AG08395 (cell line): Measurements from ENCODE around the gene PBX4.
A peak's percentile ranks its signal among the peaks of the same experiment; 100 is the strongest.
"Not testable (repeated sequence)": the region's sequence is repeated elsewhere in the genome, so short reads cannot be mapped to it uniquely, and the experiment has no call there.

ENCODE experiments used
- DNase-seq: peaks from one replicate; pipeline ENCODE4 v3.0.0; 2012; ENCODE audit warnings: mixed read lengths, low spot score

The PBX4 gene

DNA sequence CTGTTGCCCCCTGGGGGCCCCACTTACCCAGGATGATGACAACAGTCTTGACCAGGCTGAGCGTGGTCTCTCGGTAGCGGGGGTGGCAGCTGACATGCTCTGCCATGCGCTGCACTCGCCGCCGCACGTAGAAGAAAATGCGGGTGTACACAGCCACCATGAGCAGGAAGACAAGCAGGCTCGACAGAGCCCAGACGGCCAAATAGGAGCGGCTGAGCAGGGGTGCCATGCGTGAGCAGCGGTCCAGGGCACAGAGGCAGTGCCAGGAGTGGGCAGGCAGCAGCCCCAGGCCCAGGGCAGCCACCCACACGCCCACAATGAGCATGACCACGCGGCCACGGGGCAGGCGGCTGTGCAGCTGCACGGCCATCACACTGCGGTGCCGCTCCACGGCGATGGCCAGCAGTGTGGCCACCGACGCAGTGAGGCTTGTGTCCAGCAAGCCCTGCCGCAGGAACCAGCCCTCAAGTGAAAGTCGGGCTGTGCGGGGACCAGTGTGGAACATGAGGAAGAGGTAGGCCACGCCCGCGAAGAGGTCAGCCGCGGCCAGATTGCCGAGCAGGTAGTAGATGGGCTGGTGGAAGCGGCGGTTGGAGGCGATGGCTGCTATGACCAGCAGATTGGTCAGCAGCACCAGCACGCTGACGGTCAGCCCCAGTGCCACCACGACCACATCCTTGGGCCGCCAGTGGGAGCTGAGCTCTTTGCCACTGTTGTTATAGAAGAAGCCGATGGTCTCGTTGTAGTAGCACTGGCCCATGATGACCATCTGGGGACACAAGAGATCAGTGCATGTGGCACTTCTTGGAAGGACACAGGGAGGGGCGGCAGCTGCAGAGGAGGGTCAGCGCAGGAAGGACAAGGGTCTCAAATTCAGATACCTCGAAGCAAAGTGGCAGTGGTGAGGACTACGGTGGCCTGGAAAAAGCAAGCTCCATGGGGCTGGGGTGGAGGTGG, 8.3 kb upstream of the PBX4 start:
- no peak for DNase-seq

DNA sequence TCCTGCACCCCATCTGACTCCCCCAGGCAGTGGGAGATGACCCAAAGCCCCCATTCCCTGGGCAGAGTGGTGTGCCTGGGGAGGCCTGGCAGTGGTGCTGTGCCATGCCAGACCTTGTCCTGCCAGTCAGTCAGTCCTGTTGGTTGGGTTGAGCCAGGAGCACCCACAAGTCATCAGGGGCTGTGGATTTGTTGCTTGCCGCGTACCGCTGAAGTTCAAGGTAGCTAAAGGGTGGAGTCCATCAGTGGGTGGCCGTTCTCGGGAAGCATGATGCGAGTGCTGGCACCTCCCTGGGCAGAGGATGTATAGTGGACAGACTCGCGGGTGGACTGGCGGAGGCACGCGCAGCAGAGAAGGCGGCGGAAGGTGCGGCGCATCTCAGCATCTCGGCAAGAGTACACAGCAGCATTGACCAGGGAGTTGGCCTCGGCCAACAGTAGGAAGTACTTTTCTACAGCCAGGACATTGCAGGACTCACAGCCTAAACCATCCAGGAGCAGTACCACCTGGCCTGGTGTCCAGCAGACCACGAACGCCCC, 5.6 kb upstream of the PBX4 start:
- no peak for DNase-seq

GRCh38 chr19:19623383-19623782, 4.9 kb upstream of the PBX4 start:
- DNase-seq: no peak

- DNase-seq: no peak
These were observed 1.3 kb upstream of the PBX4 start for GRCh38 chr19:19619849-19620210.

DNA sequence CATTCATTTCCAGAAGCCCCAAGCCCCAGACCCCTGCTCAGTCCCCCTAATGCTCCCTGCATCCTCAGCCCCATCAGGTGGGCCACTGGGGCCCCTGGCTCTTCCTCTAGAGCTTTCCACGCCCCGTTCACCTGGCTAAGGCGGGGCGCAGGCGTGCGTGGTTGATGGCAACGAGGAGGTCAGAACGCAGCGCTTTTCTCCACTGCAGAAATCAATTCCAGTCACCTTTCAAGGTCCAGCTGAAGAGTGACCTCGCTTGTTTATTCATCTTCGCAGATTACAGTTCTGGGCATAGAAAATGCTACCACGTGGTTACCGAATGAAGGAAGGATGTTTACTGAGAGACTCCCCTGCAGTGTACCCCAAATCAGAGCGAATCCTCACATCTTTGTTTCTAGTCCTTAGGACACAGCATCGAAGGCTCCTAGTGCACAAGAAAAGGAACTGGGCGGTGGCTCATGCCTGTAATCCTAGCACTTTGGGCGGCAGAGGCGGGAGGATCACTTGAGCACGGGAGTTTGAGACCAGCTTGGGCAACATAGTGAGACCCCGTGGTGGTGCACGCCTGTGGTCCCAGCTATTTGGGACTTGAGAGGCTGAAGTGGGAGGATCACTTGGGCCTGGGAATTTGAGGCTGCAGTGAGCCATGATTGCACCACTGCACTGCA, 828 bp upstream of the PBX4 start:
- DNase-seq: no peak

DNA sequence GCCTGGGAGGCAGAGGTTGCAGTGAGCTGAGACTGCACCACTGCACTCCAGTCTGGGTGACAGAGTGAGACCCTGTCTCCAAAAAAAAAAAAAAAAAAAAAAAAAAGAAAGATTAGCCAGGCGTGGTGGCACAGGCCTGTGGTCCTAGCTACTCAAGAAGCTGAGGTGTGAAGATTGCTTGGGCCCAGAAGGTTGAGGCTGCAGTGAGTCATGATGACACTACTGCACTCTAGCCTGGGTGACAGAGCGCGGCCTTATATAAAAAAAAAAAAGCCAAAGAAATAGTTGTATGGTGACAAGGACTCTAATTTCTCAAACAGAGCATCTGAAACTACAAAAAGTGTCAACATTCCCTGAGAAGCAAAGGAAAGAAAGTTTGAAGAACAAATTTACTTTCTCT, 3.4 kb downstream of the PBX4 start:
- no peak for DNase-seq

DNA sequence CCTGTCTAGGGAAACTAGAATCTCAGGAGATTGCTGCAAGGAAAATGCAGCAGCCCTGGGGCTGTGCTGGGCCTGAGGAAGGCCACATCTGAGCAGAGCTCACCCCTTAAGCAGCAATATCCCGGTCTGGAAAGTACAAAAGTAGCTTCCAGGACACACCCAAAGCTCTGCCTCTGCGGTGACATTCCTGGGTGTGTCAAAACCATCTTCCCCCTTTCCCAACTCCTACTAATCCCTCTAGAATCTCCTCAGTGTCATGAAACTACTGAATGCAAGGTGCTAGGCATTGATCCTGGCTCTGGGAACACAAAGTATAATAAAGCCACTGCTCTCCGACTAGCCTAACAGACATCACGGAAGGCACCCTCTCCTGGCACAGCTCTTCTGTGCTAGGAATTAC, 5.0 kb downstream of the PBX4 start:
- peak; percentile 80 for DNase-seq

DNA sequence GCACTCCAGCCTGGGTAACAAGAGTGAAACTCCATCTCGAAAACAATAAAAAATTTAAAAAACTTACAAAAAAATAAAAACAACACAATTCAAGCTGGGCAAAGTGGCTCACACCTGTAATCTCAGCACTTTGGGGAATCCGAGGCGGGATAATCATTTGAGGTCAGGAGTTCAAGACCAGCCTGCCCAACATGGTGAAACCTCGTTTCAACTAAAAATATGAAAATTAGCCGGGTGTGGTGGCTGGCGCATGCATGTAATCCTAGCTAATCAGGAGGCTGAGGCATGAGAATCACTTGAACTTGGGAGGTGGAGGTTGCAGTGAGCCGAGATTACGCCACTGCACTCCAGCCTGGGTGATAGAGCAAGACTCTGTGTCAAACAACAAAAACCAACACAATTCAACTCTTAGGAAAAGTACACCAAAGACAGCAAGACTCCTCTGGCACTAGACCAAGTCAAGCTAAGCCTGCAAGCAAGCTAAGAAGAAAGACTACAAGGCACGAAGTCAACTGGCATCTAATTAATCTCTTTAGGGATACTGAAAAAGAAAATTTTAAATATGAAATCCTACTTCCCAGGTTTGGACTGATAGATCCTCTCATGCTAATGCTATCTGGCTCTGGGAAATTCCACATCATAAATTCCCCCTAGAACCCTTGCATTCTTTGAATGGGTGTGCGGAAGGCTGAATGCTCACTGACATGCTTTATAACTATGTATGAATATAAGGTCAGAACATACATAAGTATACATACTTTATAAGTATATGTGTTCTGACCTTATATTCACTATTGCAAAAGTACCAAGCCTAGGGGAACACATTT, 7.9 kb downstream of the PBX4 start:
- no peak for DNase-seq

DNA sequence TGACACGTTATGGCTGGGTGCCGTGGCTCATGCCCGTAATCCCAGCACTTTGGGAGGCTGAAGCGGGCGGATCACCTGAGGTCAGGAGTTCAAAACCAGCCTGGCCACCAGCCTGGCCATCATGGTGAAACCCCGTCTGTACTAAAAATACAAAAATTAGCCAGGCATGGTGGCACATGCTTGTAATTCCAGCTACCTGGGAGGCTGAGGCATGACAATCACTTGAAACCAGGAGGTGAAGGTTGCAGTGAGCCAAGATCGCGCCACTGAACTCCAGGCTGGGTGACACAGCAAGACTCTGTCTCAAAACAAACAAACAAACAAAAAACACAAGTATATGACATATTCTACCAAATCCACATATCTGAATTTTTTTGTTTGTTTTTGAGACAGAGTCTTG, 11.8 kb downstream of the PBX4 start:
- not testable (repeated sequence) for DNase-seq

DNA sequence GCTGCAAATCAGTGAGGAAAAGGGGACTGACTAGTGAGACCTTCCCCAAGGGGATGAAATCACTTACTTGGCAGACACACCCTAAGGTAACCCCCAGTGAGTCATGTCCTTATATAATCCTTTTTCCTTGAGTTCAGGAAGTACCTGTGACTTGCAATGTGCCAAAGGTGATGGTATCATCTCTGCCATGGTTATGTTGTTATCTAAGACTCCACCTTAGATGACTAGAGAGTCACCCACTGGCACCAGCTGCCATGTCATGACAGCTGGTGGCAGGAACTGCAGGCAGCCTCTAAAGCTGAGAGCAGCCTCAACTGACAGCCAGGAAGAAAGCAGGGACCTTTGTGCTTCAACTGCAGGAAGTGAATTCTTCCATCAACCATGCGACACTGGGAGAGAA, 12.5 kb downstream of the PBX4 start:
- no peak for DNase-seq

DNA sequence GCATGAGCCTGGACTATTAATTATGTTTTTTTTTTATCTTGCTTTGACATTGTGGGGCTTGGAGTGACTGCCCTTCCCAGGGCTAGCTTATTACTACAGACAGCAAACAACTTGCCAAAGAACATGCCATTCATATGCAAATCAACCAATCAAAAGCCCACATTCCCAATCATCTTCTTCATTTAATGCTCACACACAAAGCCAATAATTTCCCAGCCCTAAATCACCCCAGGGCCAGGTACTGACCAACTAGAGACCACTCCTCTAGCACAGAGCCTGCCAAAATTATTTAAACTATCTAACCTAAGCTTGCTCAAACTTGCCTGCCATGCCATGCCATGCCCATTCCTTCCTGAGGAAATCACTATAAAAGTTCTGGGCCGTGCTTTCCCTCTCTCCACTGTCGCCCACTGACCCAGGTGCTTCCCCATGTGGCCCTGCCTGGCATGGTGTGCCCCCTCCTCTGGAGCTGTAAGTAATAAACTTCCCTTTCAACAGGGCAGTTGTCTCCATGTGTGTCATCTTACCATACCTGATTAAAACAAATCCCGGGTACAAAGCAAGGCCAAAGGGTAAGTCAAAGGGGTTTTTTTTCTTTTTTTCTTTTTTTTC, 15.7 kb downstream of the PBX4 start:
- DNase-seq: no peak

DNA sequence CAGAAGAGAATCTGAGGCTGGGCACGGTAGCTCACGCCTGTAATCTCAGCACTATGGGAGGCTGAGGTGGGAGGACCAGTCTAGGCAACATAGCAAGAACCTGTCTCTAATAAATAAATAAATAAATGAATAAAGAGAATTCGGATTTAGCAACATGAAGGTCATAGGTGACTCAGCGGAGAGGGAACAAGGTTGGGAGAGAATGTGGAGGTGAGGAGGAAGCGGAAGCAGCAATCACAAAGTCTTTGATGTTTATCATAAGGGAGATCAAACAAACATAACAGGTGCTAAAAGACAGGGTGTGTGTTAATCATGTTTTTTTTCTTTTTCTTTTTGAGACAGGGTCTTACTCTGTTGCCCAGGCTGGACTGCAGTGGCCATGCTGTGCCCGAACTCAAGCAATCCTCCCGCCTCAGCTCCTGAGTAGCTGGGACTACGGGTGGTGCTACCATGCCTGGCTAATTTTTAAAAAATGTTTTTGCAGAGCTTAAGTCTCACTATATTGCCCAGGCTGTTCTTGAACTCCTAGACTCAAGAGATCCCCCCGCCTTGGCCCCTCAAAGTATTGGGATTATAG, 16.3 kb downstream of the PBX4 start:
- no peak for DNase-seq

DNA sequence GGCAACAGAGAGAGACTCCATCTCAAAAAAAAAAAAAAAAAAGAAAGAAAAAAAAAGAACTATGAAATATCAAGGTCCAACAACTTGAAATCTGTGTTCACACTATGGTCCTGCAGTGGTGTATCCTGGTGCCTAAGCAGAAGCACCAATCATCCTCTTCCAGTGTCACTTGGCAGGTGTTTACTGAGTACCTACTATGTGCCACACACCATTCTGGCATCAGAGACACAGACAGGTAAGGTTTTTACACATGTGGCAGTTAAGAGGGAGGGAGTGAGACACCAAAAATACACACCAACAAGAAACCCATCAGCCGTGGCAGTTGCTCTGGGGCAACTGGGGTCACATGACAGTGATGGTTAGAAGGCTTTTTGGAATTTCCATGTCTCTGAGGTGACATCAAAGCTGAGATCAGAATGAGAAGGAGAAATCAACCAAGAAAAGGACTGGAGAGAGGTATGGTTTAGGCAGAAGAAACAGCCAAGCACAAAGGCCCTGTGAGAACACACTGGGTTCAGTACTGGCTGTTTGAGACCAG, 17.6 kb downstream of the PBX4 start:
- DNase-seq: no peak

DNA sequence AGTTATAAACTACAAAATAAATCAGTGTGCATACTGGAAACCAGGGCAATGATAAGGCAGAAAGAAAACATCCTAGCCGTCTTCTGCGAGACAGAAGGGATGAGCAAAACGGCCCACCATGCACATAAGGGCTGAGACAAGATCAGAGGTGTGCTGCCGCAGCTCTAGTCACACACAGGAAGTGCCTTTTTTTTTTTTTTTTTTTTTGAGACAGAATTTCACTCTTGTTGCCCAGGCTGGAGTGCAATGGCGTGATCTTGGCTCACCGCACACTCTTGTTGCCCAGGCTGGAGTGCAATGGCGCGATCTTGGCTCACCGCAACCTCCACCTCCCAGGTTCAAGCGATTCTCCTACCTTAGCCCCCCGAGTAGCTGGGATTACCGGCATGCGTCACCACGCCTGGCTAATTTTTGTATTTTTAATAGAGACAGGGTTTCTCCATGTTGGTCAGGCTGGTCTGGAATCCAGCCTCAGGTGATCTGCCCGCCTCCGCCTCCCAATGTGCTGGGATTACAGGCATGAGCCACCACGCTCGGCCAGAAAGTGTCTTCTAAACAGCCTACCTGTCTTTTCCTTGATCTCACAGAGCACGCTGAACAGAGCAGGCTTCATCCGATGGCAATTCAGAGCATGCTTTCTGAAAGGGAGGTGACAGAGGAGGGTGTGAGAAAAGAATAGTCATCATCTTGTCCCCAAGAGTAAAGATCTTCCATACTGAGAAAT, 19.6 kb downstream of the PBX4 start:
- DNase-seq: not testable (repeated sequence)

DNA sequence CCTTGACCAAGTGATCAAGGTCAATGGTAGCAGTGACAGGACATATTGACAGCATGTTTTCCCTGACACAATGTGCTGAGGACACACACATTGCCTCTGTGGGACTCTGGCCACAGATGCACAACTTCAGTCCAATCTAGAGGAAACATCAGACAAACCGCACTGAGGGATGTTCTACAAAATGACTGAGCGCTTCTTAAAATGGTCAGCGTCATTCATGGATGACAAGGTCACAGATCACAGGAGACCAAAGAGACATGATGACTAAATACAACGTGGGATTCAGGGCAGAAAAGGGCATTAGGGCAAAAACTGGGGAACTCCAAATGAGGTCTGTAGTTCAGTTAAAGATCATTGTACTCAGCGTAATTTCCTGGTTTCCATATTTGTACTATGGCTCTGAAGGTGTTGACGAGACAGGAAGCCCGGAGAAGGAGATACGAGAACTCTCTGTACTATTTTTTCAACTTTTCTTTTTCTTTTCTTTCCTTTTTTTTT, 20.6 kb downstream of the PBX4 start:
- DNase-seq: no peak

- peak; percentile 36 for DNase-seq
These were observed 23.3 kb downstream of the PBX4 start for GRCh38 chr19:19595171-19595701.

DNA sequence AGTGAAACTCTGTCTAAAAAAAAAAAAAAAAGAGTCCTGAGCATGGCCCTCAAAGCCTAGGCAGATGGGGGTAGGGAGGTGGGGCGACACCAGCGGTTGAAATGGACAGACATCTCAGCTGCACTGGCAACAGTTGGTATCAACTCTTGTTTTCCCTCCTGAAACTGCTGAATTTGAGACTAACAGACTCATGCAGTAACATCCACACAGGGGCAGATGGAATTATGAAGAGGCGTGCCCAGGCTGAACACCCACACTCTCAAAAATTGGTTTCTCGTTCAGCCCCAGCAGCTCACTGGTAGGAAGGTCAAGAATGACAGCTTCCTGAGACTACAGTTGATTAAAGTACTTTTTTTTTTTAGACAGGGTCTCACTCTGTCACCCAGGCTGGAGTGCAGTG, 24.1 kb downstream of the PBX4 start:
- no peak for DNase-seq

DNA sequence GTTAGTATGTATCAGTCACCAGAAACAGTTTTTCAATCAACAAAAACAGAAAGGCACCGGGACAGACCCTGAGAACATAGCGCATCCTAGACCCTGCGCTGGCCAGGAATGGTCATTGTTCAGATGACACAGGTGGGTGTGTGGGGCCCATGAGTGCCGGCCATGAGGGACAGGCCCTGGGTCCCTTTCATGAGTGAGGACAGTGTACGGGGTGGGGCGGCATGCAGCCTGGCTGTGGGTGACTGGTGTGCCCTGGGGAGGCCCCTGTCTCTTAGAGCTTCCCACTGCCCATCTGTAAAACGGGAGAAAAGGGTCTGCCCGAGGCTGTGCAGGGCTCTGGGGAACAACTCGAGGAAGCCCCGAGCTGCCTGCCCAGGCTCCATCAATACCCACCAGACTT, 25.8 kb downstream of the PBX4 start:
- no peak for DNase-seq

DNA sequence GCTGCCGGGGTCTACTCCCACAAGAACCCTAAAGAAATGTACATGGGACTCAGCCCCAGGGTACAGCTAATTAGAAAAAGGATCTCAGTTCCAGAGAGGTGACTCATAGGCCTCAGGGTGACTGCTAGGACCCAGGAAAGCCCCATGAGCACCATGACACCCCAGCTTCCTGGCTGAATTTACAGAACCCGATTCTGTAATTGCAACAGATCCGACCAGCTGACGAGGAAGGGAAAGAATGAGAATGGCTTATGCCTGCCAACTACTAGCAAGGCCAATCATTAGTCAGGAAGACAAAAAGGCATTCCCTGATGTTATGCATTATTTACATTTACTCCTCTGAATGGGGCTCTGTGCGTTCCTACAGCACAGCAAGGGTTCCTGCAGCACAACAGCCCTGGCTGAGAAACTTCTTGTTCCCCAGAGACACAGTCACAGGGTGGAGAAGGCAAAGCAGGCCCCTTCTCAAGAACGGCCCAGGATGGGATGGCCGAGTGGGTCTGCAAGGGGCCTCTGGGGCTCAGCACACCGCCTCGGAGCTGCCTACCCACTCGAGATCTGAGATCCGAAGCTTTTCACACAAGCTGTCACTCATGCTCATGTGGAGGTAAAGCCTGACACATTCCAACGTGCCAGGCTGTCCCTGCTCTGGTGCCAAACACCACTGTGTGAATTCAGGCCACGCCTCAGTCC, 27.2 kb downstream of the PBX4 start:
- peak; percentile 98 for DNase-seq

DNA sequence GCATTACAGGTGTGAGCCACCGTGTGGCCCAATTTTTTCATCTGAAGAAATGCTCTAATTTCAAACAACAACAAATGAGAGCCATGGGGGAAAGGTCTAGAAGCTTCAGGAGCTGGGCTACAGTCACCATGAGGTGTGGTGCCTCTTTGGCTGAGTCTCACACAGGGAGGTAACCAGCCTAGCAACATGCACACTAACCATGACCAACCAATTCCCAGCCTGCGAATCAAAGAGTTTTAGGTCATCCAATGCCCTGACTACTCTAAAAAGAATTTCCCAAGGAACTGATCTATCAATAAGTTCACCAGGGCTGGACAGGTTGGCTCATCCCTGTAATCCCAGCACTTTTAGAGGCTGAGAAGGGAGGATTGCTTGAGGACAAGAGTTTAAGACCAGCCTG, 29.9 kb downstream of the PBX4 start:
- DNase-seq: peak; percentile 32
